GM18867 (cell line): ENCODE measurements around the gene SSTR1.

ENCODE experiments used
- ATAC-seq: cut with Tn5 transposase; IDR thresholded peaks from one replicate; pipeline ENCODE4 v1.9.1; 2021; ENCODE audit warnings: mild to moderate bottlenecking, moderate library complexity; ENCODE audit not compliant: unreplicated experiment

SSTR1 gene

GRCh38 chr14:38233218-38233617, 25.5 kb downstream of the SSTR1 start:
- ATAC-seq = peak; percentile 50

- no peak for ATAC-seq
Measured at GRCh38 chr14:38238332-38238731, 30.6 kb downstream of the SSTR1 start.

- ATAC-seq = no peak
Measured at GRCh38 chr14:38238878-38239277, 31.2 kb downstream of the SSTR1 start.

GRCh38 chr14:38243696-38244240, 36.1 kb downstream of the SSTR1 start:
- no peak for ATAC-seq

- no peak for ATAC-seq
Measured at GRCh38 chr14:38248321-38249028, 40.8 kb downstream of the SSTR1 start.

- no peak for ATAC-seq
Measured at GRCh38 chr14:38250331-38250730, 42.6 kb downstream of the SSTR1 start.

GRCh38 chr14:38252066-38252710, 44.5 kb downstream of the SSTR1 start:
- no peak for ATAC-seq

GRCh38 chr14:38253676-38254075, 46.0 kb downstream of the SSTR1 start:
- no peak for ATAC-seq

- no peak for ATAC-seq
Measured at GRCh38 chr14:38254571-38255407, 47.1 kb downstream of the SSTR1 start.

GRCh38 chr14:38255408-38255672, 47.6 kb downstream of the SSTR1 start:
- ATAC-seq = no peak

GRCh38 chr14:38255673-38256532, 48.2 kb downstream of the SSTR1 start, which contains the start of gene CLEC14A:
Gene CLEC14A (minus strand): TSS chr14:38256093. CDS start chr14:38256022, 71 bp downstream.
- no peak for ATAC-seq

- no peak for ATAC-seq
Measured at GRCh38 chr14:38256533-38256840, 48.8 kb downstream of the SSTR1 start.

- ATAC-seq = no peak
Measured at GRCh38 chr14:38257507-38257906, 49.8 kb downstream of the SSTR1 start.

GRCh38 chr14:38261620-38262019, 53.9 kb downstream of the SSTR1 start:
- ATAC-seq = no peak
